H1 (cell line): Measurements from ENCODE around the gene PPARGC1A. TPM values are rescaled to one million over a fixed set of nuclear protein-coding genes. Genes with fewer than 3 reads are reported as not detected.

ENCODE experiments used
- MAFK ChIP-seq: IDR thresholded peaks from 2 replicates; pipeline ENCODE4 v1.6.1; 2012; ENCODE audit warnings: low read depth, mild to moderate bottlenecking, improper control_type of control experiment, low read length
- polyA plus RNA-seq, 7 experiments: library from polyadenylated mRNA; depleted of rRNA in 3 of 7; stranded (reverse) in 5 of 7; unstranded in 2 of 7; fragments of >200 nt in 5 of 7; fragments of 200-250 nt in 2 of 7; gene quantifications; 1 replicate in 5 of 7; 2 replicates in 1 of 7; 4 replicates in 1 of 7; pipeline versions ENCODE4 v1.2.1 to v1.2.3, GENCODE V29; 2011 to 2013; ENCODE audit warnings: missing spikeins in 2 of 7, mixed read lengths in 2 of 7
- total RNA-seq: library from RNA; stranded (reverse); fragmentation: NEBNext Ultra II Directional; extraction: Animal tissue kit (Norgen Biotek cat#: 25700); gene quantifications from 2 replicates; pipeline ENCODE4 v1.2.1, GENCODE V29; 2021

The PPARGC1A gene
- total and polyA plus RNA-seq, 2 of the 8 experiments (the other 6 are each of a cell fraction or from before 2014, with no cell fraction given): 0.54 to 1.4 TPM

DNA sequence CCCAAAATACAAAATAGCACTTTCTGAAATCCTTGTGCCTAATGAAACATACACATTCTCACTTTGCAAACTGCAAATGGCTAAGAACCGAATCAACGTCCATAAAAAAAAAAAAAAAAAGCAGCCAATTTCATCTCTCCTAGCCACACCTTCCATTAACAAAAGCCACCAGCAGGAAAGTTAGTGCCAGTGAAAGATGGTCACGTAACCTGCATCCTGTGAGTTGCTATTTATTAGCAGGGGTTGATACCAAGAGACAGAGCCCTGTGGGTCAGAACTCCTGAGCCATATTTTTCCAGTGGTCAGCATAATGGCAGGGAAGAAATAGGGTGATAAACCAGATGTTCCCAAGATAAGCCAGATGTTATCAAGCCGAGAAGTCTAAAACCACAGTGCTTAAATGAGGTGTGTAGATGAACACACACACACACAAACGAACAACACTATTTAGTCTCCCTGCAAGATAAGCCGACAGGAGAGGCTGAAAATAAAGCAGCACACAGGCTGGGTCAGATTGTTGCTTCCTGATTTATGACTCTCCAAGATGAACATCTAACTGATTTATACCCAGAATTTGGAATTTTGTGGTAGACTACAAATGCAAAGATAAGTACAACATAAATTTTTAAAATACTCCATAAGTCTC is 11.5 kb downstream of the PPARGC1A start (continued):
- no peak for TF ChIP-seq MAFK
